ENCODE results near the gene GALE.

- TF ChIP-seq CTCF (IDR thresholded peaks at IDR 0.05) (no peak), POLR2A (IDR thresholded peaks at IDR 0.05) (no peak), POLR2AphosphoS5 (IDR thresholded peaks at IDR 0.05) (no peak), EP300 (IDR thresholded peaks at IDR 0.05; ENCODE audit: low read depth) (no peak)
Measured at GRCh38 chr1:23814016-23814415, 13.5 kb upstream of the GALE start.
